ENCODE measurements around the gene PIMREG.

PIMREG gene

DNA sequence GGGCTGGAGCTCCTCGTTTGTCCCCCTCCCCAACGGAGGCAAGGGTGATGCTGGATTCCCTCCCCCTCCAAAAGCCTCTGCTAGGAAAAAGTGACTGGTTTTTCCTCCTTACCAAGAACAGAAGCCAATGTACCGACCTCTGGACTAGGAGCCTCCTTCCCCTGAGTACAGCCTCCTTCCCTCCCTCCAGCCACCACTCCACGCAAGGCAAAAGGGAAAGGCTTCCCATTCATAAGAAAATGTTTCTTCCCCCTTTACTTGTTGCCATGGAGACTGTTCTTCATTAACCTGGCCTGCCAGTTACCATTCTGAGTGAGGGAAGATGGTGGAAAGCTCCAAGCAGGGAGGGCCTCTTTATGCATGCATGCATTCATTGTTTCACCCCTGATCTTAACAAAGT is 4.3 kb upstream of the PIMREG start:
- no peak for DNase-seq

DNA sequence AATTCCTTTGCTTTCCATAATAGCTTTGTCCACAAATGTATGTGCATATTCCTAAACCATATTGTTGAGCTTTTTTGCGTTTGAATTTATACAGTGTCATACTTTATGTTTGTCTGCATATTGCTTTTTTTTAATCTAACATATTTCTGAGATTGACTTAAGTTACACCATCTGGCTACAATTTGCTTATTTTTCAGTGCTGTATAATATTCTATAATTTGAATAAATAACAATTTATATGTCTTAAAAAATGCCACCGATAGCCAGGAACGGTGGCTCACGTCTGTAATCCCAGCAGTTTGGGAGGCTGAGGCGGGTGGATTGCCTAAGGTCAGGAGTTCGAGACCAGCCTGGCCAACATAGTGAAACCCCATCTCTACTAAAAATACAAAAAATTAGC is 1.5 kb upstream of the PIMREG start:
- no peak for DNase-seq

DNA sequence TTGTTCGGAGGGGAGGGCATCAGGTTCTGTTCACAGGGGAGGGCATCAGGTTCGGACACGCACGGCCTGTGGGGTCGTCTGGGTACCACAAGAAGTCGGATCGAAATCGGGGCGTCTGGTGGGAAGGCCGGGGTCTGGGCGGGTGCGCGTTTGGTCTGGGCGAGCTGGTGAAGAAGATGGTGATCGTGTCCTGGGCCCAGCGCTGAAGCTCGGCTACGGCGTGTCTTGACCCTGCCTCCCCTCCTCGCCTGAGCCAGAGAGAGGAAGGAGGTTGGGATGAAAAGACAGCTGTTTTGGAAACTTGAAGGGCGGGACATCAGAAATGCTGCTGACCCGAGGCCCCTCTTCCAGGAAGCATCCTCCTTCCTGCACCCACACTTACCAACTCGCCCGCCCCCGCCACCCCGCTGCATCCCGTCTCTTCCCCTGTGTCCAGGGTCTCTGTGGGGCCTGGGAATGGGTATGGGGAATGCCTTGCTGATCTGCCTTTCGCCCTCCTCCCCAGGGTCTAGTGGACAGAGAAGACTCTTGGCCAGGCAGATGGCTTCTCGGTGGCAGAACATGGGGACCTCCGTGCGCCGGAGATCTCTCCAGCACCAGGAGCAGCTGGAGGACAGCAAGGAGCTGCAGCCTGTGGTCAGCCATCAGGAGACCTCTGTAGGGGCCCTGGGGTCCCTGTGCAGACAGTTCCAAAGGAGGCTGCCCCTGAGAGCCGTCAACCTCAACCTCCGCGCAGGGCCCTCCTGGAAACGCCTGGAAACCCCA is 498 bp downstream of the PIMREG start:
- no peak for DNase-seq

DNA sequence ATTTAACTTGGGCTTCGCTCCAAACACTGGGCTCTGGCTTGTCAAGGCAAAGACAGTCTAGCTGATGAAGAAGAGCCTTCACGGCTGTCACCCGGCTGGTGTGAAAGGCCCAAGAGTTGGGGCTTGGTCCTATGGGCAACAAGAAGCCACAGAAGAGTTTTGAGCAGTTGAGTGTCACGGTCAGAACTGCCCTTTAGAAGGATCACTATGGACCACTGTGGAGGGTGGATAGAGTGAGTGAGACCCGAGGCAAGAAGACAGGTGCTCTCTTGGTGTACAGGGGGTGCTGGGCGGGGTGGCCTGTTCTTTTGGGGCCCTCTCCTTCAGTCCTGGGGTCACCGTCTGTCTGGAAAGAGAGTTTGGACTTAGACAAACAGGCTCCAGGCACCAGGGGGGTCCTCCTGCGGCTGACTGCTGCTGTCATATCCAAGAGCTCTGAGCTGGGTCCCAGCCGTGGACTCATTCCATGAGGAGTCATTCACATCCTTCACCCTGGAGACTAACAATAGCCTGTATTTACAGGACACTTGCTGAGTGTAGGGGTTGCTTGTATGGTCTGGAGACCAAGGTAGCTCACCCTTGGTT is 2.4 kb downstream of the PIMREG start:
- no peak for DNase-seq

DNA sequence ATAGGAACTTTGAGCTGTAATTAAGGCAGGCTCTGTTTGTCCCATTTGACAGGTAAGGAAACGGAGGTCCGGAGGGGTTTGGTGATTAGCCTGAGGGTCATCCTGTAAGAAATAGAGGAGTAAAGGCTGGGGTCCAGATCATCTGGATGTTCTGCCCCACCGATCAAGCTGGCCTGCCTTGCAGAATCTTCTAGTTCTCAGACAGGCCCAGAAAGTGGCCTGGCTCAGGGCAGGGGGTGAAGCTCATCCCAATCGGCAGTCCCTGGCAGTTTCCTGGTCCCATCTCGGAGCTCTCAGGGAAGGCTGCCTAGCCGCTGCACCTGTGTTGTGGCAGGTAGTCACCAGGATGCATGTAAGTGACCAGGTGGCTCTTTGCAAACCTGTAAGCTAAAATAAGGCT is 4.2 kb downstream of the PIMREG start:
- DNase-seq, result no peak

DNA sequence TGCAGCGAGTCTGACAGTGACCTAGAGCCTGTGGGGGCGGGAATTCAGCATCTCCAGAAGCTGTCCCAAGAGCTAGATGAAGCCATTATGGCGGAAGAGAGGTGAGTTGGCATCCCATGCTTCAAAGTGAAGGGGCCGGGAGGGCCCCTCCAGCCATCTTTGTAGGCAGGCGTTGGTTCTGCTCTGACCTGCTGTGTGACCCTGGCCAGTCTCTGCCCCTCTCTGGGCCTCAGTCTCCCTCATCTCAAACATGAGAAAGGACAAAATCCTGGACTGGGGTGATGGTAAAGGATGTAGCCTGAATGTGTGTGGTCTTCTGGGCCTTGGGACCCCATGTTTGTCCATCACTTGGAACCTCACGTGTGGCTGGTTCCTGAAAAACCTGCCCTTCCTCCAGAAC is 5.1 kb downstream of the PIMREG start:
- DNase-seq, result no peak

DNA sequence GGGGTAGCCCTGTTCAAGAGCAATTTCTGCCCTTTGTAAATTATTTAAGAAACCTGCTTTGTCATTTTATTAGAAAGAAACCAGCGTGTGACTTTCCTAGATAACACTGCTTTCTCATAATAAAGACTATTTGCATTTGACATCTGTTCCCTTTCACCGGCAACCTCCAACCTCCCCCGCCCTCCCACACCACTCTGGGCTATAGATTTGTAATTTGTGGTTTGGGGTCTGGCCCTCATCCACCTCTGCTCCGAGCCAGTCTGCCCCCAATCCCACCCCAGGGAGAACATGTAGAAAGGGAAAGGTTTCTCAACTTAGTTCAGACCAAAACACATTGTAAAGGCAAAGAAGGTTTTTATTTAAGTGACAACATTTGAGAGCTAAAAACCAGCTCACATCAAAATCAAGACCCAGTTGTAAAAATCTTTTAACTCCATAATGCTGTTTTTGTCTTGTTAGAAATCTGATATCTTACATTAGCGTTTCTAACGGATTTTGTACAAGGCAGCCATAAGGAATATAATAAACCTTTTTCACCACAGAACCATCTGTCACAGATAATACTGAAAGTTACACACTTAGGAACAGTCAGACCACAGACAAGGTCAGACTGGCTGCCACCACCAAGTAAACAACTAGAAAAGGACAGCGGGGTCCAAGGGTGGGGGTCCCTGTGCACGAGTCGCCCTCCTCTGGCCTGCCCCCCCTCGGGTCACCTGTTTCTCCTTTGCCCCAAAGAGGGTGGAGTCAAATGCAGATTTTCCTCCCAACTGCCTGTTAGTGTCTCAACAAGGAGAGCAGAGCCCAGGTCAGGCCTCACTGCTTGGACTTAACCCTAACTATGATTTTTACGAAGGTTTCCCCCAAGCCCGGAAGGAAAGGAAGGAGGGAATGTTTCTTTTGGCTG is 6.9 kb downstream of the PIMREG start:
- no peak for DNase-seq

DNA sequence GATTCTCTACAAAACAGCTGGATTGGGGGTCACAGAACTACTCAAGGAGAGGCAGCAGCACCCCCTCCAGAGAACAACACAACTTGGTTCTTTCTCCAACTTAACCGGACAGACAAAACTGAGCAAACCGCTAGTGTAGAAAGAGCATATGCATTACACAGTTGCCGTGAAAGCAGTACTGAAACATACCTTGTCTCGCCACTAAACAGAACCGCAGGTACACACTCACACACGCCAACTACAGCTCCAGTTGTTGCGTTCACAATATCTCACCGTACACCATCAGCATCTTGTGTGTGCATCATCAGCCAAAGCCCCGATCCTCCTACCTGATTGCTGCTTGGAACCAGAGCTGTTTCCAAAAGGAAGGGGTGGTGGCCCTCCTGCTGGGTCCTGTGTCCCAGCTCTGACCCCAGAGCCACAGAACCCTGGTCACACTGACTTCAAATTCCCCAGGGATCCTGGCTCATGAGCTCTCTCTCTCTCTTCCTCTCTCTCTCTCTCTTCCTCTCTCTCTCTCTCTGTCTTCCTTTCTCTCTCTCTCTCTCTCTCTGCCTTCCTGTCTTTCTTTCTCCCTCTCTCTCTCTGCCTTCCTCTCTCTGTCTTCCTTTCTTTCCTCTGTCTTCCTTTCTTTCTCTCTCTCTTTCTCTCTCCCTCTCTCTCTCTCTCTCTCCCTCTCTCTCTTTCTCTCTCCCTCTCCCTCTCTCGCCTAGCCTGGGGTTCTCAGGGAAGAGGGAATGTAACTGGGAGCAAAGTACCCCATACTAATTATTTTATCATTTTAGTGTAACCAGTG is 8.4 kb downstream of the PIMREG start:
- DNase-seq, result no peak

DNA sequence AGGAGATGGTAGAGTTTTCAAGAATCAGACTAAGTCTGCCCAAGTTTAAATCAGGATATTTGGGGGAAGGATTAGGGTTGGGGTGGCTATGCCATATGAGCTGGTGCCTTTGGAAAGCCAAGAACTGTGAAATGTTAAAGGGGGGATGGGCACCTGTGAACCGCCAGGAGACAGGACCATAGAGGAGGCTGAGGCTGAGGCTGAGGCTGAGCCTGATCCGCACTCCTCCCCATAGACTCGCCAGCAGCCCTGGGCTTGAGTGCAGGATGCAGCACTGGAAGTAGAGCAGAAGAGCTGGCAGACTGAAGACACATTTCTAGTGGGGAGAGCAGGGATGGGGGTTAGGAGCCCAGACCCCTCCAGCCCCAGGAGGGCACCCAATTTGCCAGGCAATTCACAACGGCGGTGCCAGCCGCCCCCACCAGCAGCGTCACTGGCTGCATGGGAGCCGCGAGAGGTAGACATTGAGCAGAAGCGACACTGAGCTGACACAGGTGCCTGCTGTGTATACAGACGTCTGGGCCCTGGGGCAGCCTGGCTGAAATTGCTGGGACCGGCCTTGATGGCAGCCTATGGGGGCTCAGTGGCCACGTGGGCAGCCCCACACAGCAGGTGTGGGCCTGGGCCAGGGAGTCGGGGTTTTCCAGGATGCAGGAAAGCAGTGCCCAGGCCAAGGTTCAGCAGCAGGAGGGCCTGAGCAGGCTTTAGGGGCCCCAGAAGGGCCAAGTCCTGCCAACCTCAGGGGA is 9.2 kb downstream of the PIMREG start:
- no peak for DNase-seq

DNA sequence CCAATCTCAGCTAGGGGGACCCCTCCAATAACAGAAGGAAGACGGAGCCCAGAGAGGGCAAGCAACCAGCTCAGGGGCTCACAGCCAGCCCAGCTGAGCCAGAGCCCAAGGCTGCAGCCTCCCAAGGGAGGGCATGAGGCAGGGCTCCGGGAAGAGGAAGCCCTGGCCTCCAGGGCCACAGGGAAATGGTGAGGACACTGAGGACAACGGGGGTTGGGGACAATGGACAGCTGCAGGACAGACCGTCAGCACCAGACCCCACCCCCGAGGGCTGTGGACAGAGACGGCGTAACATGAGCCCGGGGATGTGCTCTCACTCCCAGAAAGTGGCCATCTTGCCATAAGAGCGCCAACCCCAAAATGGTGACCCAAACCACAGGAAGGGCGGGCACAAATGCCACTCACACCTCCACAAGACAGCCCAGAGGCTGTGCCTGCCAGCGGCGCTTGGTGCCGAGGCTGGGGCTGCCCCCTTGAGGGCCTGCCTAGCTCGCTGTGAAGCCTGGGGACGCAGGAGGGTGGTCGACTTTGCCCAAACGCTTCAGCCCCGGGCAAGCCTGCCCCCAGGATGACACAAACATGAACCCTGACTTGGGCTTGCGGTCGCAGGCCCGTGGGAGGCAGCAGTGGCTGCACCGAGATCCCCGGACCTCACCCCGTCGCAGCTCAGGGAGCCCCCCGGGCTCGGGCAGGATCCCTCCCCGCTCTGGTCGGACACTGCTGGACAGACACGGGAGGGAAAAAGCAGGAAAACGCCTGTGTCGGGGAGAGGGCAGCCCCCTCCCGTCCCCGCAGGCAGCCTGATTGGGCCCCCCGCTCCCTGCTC is 10.5 kb downstream of the PIMREG start:
- DNase-seq, result no peak

DNA sequence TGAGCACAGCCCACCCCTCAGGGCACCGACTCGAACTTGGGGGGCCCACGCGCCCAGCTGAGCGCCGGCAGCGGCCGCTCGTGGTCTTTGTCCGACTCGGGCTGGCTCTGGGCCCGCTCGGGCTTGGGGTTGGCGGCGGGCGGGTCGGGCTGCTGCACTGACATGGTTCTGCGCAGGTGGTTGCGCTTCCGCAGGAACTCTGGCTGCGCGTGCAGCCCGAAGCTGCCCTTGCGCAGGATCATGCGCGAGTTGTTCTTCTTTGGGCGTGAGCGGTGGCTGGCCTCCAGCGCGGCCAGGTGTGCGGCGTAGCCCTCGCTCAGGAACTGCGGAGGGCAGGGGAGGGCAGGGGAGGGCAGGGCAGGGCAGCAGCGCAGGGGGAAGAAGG is 11.1 kb downstream of the PIMREG start:
- no peak for DNase-seq

DNA sequence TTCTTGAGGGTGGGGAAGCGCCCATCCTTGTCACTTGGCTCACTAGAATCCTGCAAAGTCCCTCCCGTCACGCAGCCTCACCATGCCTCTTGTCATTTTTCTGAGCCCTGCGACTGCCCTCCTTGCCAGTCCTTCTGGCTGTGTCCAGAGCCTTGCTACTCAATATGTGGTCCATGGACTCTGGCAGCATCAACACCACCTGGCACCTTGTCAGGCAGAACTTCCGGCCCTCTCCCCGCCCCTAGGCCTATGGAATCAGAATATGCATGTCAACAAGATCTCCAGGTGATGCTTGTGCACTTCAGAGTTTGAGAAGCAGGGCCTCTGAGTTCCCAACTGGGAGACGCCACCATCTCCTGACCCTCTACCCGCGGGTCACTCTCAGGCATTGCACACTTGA is 12.1 kb downstream of the PIMREG start:
- DNase-seq, result no peak

DNA sequence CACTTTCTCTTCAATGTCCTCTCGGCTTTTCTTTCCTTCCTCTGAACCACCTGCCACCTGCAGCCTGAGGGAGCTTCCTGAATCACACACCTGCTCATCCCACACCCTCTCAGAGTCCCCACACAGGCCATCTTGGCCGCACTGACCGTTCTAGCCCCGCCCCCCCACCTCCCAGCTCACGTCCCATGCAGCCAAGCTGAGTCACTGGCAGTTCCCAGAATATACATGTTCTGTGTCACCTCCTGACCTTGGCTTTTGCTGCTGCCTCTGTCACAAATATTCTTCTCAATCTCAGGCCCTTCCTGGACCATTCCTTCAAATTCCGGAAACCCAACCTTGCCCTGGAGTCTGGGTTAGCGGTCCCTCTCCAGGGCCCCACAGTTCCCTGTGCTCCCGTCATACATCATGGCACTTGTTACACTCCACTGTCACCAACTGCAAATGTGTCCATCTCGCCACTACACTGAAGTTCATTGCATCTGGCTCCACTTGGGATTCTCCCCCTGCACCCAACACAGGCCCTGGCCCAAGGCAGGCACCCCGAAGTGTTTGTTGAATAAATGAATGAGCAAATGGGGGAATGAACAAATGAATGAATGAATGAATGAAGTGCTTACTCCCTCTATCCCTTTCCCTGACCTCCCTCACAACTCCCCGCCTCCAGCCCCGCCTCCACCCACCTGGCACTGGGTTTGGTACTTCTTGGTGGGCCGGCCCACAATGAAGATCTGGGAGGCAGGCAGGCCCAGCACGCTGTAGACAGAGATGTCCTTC is 12.8 kb downstream of the PIMREG start:
- no peak for DNase-seq

DNA sequence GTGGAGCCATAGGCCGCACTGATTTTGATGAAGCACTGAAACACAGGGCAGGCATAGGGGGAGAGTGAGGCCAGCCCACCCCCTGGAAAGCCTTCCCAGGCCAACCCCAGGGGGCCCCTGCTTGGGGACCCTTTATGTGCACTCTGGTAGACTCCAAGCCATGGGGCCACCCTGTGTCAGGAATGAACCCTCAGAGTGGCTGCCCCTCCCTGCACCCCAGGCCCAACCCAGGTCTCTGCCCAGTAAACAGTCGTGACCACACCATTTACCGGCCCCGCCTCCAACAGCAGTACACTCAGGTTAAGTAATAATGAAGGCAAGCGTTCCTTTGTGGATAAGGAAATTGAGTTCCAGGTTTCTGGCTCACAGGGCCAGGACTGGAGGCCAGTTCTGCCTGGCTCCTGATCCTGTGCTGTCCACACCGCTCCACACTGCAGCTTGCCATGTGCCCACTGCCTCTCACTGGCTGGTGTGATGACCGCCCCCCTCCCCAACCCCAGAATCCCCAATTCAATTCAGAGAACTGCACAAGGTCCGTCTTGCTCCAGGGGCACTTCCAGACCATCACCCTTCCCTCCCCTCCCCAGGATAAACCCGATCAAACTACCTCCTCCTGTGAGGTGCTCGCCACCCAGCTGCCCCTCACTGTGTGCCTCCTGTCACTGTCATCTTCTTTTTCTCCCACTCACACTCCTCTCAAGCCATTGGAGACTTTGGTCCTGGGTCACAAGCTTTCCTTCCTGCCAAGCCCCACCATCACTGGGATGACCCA is 13.6 kb downstream of the PIMREG start:
- no peak for DNase-seq

DNA sequence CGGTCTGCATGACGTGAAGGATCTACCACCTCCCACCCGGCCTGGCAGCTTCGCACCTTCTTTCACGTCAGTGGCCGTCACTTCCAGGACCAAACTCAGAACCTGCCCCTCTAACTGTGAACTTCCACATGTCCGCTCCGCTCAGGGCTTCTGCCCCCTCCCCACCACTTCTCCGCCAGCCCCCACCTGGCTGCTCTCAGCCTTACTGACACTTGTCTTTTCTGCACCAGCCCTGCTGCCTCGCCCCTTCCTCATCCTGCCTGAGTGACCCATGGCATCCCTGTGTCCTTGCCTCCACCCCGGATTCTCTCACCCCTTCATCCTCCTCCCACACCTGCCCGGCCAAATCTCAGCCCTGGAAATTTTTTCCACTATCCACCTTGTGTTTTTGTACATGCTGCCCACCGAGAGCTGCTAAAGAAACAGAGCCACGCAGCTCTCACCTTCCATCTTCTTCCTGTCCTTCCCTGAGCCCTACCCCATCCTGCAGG is 14.2 kb downstream of the PIMREG start:
- DNase-seq, result no peak

DNA sequence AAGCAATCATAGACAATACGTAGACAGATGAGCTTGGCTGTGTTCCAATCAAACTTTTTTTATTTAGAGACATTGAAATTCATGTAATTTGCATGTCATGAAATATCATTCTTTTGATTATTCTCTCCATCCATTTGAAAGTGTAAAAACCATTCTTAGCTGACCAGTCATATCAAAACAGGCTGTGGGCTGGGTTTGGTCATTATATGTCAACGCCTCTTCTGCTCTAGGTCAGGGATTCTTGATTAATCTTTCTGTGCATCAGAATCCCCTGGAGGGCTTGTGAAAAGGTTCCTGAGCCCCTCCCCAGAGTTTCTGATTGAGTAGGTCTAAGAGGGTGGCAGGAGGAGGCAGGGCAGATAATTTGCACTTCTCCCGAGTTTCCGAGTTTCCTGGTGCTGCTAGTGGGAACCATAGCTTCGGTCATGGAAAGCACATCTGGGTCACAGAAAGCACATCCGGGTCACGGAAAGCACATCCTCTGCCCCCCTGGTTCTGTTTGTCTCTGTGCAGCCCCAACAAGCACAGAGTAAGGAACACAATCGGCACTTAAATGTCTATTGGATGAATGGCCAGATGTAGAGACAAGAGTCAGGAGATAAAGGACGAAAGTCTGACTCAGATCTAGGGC is 16.4 kb downstream of the PIMREG start:
- DNase-seq, result no peak

DNA sequence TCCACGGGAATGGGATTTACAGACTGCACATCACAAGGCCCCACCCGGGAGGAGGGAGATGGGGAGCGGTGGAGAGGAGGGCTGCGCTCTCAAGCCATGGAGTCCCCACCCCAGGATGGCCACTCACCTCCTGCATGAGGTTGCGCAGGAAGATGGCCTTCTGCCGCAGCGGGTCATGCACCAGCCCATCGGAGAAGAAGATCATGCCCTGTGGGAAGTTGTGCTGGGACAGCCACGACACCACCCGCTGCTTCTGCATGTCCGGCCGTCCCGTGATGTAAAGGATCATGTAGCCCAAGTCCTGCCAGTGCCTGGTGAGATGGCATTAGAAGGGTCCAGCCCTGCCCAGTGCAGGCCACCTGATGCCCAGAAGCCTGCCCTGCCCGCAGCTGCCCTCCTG is 17.0 kb downstream of the PIMREG start:
- DNase-seq, result no peak

DNA sequence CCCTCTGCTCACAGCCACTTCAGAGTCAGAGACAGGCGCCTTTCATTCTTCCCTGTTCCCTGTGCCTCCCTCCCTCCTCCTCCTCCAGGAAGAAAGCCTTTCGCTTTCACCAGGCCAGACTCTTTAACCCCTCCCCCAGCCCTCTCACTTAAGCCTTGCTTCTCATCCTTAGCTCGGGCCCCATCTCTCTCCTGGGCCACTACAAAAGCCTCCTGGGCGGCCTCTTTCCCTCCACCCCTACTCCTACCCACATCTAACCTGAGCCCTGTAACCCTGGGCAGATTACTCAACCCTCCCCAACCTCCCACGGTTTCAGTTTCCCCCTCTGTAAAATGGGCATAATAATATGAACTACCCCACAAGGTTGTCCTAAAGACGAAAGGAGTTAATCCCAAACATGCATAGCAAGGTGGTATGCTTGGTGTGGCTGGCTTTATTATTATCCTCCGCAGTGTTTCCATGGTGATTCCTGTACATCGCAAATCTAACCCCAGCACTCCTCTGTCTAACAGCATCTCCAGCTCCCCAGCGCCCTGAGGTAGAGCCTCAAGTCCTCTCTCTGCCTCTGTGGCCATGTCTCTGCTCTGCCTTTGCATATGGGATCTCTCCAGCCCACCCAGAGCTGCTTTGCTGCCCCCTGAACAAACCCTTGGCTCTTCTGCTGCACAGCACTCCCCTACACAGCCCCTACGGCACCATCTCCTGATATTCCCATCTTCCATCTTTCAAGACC is 17.7 kb downstream of the PIMREG start:
- no peak for DNase-seq

All from NCI-H1930 (cell line).